GM19099 (cell line): ENCODE results near the gene FBXO7.

Source experiments
- POLR2A ChIP-seq: IDR thresholded peaks from 3 replicates; pipeline ENCODE4 v1.6.1; 2011; ENCODE audit warnings: low read depth; ENCODE audit not compliant: insufficient read length; ENCODE audit errors: extremely low read depth

The FBXO7 gene

DNA sequence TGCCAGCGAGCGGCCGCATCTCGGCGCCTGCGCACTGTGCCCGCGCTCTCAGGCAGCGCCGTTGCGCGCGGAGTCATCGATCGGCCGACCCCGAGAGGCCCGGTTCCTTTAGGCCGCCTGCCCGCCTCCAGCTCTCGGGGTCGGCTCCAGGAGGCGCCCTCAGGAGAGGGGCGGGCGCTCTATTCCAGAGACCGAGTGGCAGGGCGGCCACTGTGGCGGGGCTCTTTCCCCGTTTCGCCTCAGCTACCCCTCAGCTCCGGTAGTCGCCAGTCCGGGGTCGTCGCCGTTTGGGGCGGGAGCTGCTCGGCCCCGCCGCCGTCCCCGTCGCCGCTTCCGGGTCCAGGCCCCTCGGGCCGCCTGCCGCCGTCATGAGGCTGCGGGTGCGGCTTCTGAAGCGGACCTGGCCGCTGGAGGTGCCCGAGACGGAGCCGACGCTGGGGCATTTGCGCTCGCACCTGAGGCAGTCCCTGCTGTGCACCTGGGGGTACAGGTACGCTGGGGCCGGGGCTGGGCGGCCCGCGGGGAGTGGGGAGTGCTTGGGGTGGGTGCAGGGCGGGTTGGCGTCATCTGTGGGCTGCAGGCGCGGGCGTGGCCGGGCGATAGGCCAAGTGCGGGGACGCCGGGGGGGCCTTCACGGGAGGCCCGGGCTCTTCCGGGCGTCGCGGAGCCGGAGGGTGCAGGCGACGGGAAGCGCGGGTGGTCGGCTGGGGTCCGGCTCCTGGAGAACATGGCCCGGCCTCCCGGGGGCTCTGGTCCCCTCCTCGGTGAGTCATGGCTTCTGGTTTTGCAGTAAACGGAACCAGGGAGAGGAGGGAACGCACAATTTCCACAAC, at the start of gene FBXO7:
Gene FBXO7, plus strand, starts transcription at position 177 of the 833 bp plus-strand sequence. Its CDS starts 192 bp downstream, at position 369.
- peak; percentile 79 for TF ChIP-seq POLR2A

GRCh38 chr22:32426881-32427280, 47.7 kb upstream of the FBXO7 start:
- TF ChIP-seq POLR2A = no peak

DNA sequence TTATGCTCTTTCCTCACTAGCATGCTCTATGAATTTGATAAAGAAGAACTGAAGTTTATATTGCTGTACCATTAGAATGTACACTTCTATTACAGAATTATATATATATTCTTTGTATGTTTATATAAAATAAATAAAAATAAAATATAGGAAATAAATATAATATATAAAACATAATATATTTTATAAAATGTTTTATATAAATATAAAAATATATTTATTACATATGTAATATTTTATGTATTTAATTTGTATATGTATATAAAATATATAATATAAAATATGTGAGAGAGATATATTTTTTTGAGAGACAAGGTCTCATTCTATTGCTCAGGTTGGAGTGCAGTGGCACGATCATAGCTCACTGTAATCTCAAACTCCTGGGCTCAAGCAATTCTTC, 44.3 kb upstream of the FBXO7 start:
- TF ChIP-seq POLR2A = no peak

GRCh38 chr22:32444068-32444467, 30.5 kb upstream of the FBXO7 start:
- TF ChIP-seq POLR2A = no peak

GRCh38 chr22:32446321-32446720, 28.3 kb upstream of the FBXO7 start:
- no peak for TF ChIP-seq POLR2A

- TF ChIP-seq POLR2A = no peak
These were observed 25.6 kb upstream of the FBXO7 start for GRCh38 chr22:32448980-32449379.

- TF ChIP-seq POLR2A = no peak
These were observed 17.6 kb upstream of the FBXO7 start for GRCh38 chr22:32457031-32457430.

DNA sequence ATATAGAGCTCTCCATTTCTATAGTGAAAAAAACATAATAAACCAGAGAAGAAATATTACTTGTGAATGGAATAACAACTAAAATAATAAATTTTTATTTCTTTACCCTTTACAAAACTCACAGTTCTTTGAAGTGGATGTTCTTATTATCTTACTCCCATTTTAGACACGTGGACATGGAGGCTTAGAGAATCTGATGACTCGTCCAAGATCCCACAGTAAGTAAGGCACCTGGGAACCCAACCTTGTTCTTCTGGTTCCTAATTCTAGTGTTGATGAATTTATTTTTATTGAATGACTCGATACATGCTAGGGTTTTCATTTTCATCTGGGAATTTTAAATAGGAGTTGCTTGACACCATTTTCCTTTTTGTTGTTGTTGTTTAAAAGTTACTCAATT, 12.2 kb upstream of the FBXO7 start:
- TF ChIP-seq POLR2A = no peak

DNA sequence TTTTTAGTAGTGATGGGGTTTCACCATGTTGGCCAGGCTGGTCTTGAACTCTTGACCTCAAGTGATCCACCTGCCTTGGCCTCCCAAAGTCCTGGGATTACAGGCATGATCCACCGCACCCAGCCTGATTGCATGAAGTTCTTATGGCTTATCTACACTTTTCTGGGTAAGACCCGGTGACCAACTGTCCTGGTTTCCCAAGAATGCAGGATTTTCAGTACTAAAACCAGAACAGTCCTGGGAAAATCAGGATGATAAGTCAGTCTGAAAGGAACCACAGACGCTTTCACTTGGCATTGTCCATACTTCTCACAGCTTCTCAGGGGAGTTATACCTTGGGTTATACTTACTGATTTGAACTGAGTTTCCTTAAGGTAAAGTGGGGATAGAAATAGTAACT, 8.9 kb upstream of the FBXO7 start:
- no peak for TF ChIP-seq POLR2A

DNA sequence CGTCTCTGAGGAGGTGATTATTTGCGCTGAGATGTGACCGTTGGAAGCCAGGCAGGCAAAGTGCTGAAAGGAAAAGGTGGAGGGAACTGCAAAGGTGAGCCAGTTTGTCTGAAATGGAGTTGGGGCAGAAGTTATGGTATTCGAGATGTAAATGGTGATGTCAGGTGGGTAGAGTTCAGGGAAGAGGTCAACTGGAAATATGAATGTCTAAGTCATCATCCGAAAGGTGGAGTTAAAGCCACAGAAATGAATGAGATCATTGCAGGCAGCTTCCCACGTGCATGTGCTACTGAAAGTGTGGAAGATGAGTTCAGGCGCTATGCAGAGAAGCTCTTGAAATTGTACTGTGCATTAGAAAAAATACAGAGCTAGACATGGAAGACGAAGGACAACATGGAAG, 8.1 kb upstream of the FBXO7 start:
- TF ChIP-seq POLR2A = no peak

DNA sequence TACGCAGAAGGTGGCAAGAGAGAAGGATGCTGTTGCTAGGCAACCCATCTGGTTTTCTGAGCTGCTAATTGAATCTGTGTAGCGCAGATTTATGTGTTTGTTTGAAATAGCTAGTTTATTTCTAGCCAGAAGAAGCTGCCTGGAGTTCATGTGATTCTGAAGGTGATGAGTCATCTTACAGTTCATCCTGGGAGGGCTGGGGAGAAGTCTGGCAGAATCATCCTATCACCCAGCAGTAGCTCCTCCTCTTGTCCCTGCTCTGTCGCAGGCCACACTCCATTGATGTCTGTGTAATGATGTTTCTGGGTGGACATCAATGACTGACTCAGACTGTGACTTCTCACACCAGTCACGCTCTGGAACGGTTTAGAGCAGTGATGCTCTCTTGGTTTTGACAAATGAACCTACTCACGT, 4.8 kb upstream of the FBXO7 start:
- TF ChIP-seq POLR2A = no peak

- TF ChIP-seq POLR2A = no peak
These were observed 1.1 kb upstream of the FBXO7 start for GRCh38 chr22:32473388-32473952.

DNA sequence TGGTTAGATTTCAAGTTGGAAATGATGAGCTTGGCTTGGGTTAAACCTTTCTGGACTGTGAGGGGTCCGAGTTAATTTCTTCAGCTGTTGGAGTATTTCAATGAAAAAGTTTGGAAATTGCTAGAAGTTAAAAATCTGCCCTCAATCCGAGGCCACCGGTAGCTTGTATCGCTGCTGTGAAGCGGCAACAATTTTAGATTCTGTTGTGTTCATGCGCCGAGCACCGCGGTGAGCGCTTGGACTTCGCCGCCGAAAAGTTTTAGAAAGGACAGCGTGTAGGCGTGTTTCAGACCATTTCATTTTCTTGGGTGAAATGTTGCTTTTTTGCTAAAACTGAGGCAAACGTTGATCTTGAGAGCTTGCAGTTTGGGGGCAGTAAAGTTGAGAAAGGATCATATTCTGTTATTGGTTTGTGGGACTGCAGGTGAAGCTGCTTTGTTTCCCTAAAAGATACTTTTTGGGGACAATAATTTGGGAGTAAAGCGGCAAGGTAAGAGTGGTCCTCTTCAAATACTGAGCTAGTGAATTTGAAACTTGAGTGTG, 928 bp downstream of the FBXO7 start:
- no peak for TF ChIP-seq POLR2A

DNA sequence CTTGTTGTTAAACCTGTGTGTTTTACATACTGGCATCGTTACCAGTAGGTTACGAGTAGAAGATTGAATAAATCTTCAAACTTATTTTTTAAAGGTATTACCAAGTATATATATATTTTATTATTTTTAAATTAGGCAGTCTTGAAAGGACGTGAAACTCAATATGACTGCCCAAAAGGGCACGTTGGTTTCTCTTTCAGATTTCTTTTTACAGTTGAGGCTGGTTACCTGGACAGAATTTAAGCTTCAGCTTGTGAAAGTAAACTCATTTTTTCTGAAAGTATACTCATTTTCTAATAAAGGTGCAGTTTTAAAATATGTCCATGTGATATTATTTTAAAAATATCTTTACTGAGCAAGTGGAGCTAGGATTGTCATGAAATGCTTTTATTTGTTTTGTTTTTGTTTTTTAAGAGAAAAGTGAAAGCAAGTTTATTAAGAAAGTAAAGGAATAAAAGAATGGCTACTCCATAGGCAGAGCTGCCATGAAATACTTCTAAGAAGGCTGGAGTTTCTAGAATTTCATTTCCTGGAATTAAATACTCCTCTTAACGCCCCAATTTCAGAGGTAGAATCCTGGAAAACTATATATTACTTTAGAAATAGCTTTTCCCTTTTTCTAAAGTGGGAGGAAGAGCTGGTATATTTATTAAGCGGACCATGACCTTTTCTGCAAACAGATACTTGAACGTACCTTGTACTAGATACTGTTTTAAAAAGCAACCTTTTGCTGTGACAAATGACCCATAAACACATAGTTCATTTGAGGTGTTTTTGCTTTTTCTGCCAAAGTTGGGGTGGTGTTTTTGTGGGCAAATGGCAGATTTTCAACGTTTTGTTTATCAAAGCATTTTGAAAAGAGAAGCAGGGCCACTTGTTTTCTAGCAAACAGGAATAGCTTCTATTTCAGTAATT, 1.9 kb downstream of the FBXO7 start:
- no peak for TF ChIP-seq POLR2A

DNA sequence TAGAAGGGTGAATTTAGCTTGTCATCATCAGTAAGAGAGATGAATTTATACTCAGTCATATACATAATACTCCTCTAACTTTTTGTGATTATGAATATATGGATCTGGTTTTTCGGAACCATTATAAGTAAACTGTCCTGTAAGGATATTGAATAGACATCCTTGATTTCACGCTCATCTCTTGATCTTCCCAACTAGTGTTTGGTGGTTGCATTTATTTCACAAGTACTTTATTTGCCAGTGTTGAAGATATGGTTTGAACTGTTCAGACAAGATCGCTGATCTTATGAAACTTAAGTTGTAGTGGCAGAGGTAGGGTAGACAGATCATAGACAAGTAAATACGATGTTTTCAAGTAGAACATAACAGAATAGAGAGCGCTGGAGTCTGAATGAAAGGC, 3.0 kb downstream of the FBXO7 start:
- TF ChIP-seq POLR2A = no peak

DNA sequence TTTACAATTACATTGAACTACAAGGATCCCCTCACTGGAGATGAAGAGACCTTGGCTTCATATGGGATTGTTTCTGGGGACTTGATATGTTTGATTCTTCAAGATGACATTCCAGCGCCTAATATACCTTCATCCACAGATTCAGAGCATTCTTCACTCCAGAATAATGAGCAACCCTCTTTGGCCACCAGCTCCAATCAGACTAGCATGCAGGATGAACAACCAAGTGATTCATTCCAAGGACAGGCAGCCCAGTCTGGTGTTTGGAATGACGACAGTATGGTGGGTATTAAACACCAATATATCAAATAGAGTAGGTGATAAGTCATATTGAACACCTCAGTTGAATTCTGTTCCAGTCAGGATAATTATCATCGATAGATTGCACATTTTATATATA, 4.4 kb downstream of the FBXO7 start:
- TF ChIP-seq POLR2A = no peak

- no peak for TF ChIP-seq POLR2A
These were observed 5.6 kb downstream of the FBXO7 start for GRCh38 chr22:32480238-32480637.
